OCI-LY1 (cell line): ENCODE measurements around the gene MAPKAPK3.

Source experiments
- CTCF ChIP-seq: fragments of 200-600 bp; sonication (generic), shearing (Covaris generic); IDR thresholded peaks from 2 replicates; pipeline ENCODE4 v1.5.1; 2017; ENCODE audit warnings: mild to moderate bottlenecking, antibody characterized with exemption, low read length, moderate library complexity, mixed read lengths
- EZH2 ChIP-seq: fragments of 200-600 bp; sonication (generic), shearing (Covaris generic); IDR thresholded peaks from 2 replicates; pipeline ENCODE4 v1.8.0; 2017; ENCODE audit warnings: borderline replicate concordance, mixed run types, mild to moderate bottlenecking, antibody characterized with exemption, low read length, moderate library complexity, mixed read lengths

DNA sequence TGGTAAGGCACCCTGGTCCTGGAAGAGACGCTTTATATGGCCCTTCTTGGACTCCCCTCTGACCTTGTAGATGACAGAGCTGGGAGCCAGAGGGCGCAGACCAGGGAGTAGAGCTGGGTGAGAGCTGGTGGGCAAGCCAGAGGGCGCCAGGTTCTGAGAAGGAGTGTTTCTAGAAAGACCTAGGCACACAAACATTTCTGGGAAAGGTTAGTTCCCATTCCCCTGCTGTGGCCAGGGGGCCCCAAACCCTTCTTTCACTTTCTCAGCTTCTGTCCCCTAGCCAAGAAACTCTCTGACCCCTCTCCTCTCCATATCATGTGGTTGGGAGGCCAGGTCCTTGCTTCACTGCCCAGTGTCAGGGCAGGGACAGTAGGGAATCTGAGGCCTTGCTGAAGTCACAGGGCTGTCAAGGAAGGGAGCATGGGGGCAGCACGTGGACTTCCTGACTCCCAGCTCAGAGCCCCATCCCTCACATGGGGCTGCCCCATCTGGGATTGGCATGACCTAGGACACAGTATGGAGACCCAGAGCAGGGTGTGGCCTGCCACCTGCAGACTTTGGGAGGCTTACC, 44.1 kb upstream of the MAPKAPK3 start:
- TF ChIP-seq CTCF (no peak), EZH2 (no peak)
